Jurkat, Clone E6-1 (cell line): ENCODE results near the gene MRAP2. TPM values are rescaled to one million over a fixed set of nuclear protein-coding genes. Genes with fewer than 3 reads are reported as not detected.

ENCODE experiments used
- DNase-seq: peaks from one replicate; pipeline ENCODE4 v3.0.0-alpha.2; 2011; ENCODE audit warnings: low read depth, low spot score
- H3K4me3 ChIP-seq: 2 replicates; pipeline ENCODE4 v1.5.1; 2011; ENCODE audit warnings: mild to moderate bottlenecking, low read length, control low read depth, moderate library complexity
- polyA plus RNA-seq: library from polyadenylated mRNA; unstranded; fragments of >200 nt; gene quantifications from one replicate; pipeline ENCODE4 v1.2.1, GENCODE V29; 2012; ENCODE audit warnings: missing spikeins; ENCODE audit not compliant: insufficient read length, insufficient read depth

The MRAP2 gene, protein sequence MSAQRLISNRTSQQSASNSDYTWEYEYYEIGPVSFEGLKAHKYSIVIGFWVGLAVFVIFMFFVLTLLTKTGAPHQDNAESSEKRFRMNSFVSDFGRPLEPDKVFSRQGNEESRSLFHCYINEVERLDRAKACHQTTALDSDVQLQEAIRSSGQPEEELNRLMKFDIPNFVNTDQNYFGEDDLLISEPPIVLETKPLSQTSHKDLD
- not detected for polyA plus RNA-seq

GRCh38 chr6:84033523-84034451, at the start of gene MRAP2:
Gene MRAP2, plus strand, starts transcription at chr6:84033772. Its CDS starts 21,547 bp downstream, at chr6:84055319.
- no peak within 1 kb of the TSS for H3K4me3 ChIP-seq
- no peak for DNase-seq

DNA sequence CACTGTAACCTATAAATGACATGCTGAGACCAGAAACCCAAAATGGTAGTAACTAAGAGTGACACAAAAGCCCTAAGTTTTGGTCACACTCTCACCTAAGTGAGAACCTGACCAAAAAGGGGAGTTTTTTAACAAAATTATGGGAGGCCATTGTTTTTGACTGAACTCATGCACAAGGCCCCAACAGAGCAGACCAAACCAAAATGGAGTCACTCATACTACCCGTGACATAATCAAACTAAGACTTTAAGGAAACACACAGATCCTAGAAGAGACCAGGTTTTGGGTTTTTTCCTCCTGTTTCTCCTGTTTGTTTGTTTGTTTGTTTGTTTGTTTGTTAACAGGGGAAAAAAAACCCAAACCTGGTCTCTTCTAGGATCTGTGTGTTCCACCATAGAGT, 49.2 kb upstream of the MRAP2 start:
- no peak for DNase-seq
- H3K4me3 ChIP-seq: no peak overlapping the region

DNA sequence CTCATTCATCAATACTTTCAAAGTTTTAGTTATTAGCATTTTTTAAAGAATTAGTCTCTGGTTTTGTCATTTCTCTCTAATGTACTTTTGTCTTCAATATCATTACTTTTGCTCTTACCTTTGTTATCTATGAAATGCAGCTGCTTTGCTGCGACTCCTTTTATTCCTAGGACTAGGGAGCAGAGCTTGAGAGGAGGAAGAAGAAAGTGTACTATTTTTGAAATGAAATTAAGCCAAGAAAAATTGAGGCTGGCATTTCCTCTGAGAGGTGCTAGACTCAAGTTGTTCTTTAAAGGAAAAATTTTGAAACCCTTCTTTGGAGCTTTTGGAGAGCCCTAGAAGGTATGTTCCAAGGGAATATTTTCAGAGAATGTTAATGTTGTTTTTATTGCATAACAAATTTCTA, 48.3 kb upstream of the MRAP2 start:
- DNase-seq: no peak
- no peak overlapping the region for H3K4me3 ChIP-seq

GRCh38 chr6:83985715-83986114, 47.9 kb upstream of the MRAP2 start:
- no peak for DNase-seq
- no peak overlapping the region for H3K4me3 ChIP-seq

GRCh38 chr6:83998021-83998584, 35.5 kb upstream of the MRAP2 start:
- no peak overlapping the region for H3K4me3 ChIP-seq
- DNase-seq: no peak

DNA sequence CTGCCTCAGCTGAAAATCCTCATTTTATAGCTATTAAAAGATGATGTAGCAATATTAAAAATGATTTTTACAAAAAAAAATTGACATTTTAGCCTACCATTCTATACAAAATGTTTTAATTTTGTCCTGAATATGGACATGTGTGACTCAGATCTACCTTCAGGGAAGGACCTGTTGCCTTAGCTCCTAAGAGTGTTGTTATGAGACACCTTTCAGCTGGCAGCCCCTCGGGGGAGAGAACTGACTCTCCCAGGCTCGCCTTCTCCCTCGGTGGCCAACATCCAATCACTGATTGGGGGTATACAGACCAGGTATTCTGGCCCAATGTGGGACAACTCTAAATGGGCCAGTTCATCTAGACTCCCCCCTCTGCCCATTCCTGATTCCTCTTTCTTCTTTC, 32.5 kb upstream of the MRAP2 start:
- no peak overlapping the region for H3K4me3 ChIP-seq
- no peak for DNase-seq

GRCh38 chr6:84002226-84002625, 31.3 kb upstream of the MRAP2 start:
- no peak overlapping the region for H3K4me3 ChIP-seq
- DNase-seq: no peak

- DNase-seq: no peak
These were observed 30.4 kb upstream of the MRAP2 start for GRCh38 chr6:84003131-84003530.

GRCh38 chr6:84003654-84004053, 29.9 kb upstream of the MRAP2 start:
- no peak overlapping the region for H3K4me3 ChIP-seq
- no peak for DNase-seq

More at GRCh38 chr6:84003131-84003530, 30.4 kb upstream of the MRAP2 start:
- H3K4me3 ChIP-seq: no peak overlapping the region

DNA sequence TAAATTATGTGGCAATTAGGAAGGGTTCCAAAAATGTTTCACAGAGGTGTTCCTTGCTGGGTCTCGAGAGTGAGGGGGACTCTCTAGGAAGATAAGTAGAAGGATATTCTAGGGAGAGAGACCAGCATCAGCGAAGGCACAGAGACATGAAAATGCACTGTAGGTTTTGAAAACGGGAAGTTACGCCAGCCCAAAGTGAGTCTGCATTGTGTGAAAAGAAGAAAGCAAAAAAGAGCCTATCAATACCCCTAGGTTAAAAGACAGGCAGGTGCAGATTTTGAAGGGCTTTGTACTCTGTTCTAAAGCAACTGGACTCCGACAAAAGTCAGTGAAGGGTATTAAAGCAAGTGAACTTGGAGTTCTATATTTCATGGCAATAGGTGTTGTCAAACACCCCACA, 25.7 kb upstream of the MRAP2 start:
- DNase-seq: no peak
- H3K4me3 ChIP-seq: no peak overlapping the region

GRCh38 chr6:84013354-84013753, 20.2 kb upstream of the MRAP2 start:
- no peak overlapping the region for H3K4me3 ChIP-seq
- DNase-seq: no peak

DNA sequence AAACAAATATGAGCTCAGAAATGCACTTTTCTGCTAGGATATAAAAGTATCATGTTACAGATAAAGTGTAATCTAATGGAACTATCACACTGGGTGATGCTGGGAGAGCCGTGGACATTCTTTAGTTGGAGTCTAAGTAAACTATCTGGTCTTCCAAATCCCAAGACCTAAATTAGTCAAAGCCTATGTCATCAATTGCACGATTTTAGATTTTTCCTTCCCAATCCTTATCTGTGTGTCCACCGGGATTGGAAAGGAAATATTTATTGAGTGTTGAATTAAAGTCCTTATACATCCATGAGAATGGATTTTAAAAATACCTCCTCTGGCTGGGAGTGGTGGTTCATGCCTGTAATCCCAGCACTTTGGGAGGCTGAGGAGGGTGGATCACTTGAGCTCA, 19.6 kb upstream of the MRAP2 start:
- DNase-seq: no peak

GRCh38 chr6:84016029-84016428, 17.5 kb upstream of the MRAP2 start:
- no peak overlapping the region for H3K4me3 ChIP-seq
- DNase-seq: no peak

More for the DNA sequence above, 19.6 kb upstream of the MRAP2 start:
- H3K4me3 ChIP-seq: no peak overlapping the region

DNA sequence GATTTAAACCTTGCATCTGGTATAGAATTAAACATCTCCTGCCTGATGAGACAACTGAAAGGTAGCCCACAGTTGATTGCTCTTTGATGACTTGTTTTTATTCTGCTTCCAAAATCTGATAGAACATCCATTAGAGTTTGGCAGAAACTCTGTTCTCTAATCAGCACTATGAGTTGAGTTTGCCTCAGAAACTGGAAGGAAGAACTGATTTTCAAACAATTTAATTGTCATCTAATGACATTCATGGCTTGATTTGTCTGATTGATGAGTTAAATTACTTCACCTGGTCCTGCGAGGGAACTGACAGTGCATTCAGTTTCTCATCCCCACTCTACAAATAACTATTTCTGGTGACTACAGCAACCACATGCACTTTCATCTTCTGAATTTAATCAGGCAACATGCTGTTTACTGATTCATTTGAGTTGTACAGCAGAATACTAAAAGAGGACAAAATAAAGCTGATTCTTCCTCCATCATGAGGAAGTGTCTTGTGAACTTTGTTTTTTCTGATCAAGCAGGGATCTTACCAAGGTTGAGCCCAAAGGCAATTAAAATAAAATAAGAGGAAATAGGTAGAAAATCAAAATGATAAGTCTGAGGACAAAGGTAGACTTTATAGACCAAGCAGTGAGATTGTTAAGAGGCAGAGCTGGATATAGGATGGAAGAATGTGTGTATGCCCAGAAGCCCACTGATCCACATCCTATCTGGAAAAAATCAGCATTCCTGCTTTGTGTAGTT, 15.7 kb upstream of the MRAP2 start:
- no peak for DNase-seq
- no peak overlapping the region for H3K4me3 ChIP-seq

DNA sequence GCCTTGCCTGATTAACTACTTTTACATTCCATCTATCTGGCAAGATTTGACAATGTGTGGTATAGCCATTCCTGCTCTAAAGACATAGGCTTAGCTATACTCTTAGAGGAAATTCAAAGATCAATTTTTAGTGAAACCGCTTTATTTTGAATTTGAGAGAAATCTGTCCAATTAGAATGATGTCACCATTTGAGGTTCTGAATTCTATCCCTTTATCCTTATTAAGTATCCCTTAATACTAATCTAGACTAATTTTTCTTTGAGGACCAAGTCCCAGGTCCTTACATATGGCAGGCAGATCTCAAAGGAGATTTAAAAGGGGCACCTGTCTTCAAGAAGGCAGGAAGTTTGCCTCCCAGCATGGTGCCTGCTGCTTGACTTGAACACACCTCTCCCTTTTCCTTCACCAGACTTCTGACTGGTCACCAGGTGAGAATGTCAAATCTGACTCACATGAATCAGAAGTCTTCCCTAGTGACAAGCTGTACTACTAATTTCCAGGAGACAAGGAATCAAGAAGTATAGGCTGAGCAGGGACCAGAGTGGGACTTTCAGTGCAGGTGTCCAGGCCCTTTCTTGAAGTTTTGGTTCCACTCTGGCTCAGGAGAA, 15.0 kb upstream of the MRAP2 start:
- DNase-seq: no peak
- no peak overlapping the region for H3K4me3 ChIP-seq

DNA sequence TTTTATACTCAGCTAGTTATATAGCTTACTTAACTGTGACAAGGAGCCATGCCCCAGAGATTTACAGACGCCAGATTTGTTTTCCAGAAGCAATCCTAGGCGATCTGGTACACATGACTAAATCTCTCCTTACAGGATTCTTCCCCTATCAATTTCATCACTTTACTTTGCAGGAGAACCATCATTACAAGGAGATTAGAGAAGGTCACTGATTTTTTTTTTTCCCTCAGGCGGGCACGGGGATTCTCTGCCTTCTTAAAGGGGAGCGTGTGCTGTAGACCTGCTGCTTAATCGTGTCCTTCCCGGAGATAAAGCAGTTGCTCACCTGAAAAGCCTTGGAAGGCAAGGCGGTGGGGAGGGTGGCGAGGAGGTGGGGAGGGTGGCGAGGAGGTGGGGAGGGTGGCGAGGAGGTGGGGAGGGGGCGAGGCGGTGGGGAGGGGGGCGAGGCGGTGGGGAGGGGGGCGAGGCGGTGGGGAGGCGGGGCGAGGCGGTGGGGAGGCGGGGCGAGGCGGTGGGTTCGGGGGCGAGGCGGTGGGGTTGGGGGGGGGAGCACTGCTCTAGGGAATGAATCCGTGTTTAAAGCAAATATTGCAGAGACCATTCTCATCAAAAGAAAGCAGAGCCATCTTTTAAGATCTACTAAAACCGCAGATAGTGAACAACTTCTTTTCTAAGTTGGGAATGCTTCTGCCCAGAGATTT, 14.3 kb upstream of the MRAP2 start:
- DNase-seq: no peak
- H3K4me3 ChIP-seq: no peak overlapping the region

- no peak overlapping the region for H3K4me3 ChIP-seq
- DNase-seq: no peak
These were observed 13.7 kb upstream of the MRAP2 start for GRCh38 chr6:84019842-84020211.

GRCh38 chr6:84021625-84022024, 11.9 kb upstream of the MRAP2 start:
- no peak overlapping the region for H3K4me3 ChIP-seq
- DNase-seq: no peak
